SK-N-SH (cell line): ENCODE data around the gene EOMES. TPM values are rescaled to one million over a fixed set of nuclear protein-coding genes. Genes with fewer than 3 reads are reported as not detected.

Source experiments
- CTCF ChIA-PET: fragments of 300-600, 350-600 bp; formaldehyde crosslinking; extraction: SDS; loops from one replicate; lab custom pipeline; 2021; lab: Yijun Ruan, JAX
- POLR2A ChIA-PET: fragments of 350-600 bp; sonication (Branson Sonifier 250); formaldehyde crosslinking; extraction: SDS; loops from one replicate; lab custom pipeline; 2020; ENCODE audit warnings: antibody characterized with exemption, inconsistent platforms; lab: Yijun Ruan, JAX
- DNase-seq: peaks from one replicate; pipeline ENCODE4 v3.0.0; 2012
- H2AFZ ChIP-seq: fragments of 200-600 bp; sonication (generic); 2 replicates; pipeline ENCODE4 v1.8.1; 2016; ENCODE audit warnings: antibody characterized with exemption, mild to moderate bottlenecking, low read depth
- H3F3A ChIP-seq: fragments of 200-600 bp; sonication (generic); replicated peaks from 2 replicates; pipeline ENCODE3; 2016; ENCODE audit warnings: antibody characterized with exemption, mild to moderate bottlenecking; ENCODE audit not compliant: insufficient read depth
- H3K27ac ChIP-seq, 2 experiments: fragments of 200-500 bp in 1 of 2; fragments of 200-600 bp in 1 of 2; sonication (Bioruptor generic) in 1 of 2; sonication (generic), shearing (Covaris generic) in 1 of 2; 2 replicates each; pipeline versions ENCODE4 v1.5.1 to v1.6.1; 2014 to 2016; ENCODE audit warnings: low read depth in 2 of 2, inconsistent platforms in 1 of 2, low read length in 1 of 2, mild to moderate bottlenecking in 1 of 2, mixed read lengths in 1 of 2
- H3K27me3 ChIP-seq: fragments of 200-600 bp; sonication (generic), shearing (Covaris generic); 2 replicates; pipeline ENCODE4 v1.6.1; 2016; ENCODE audit warnings: mixed run types; ENCODE audit not compliant: insufficient read depth
- H3K36me3 ChIP-seq, 2 experiments: fragments of 200-500 bp in 1 of 2; fragments of 200-600 bp in 1 of 2; sonication (Bioruptor generic) in 1 of 2; sonication (generic) in 1 of 2; replicated peaks in 1 of 2; 2 replicates each; pipeline versions ENCODE3 to v1.5.1; 2014 to 2016; ENCODE audit warnings: low read length in 1 of 2, mild to moderate bottlenecking in 1 of 2; ENCODE audit not compliant: insufficient read depth in 2 of 2, control insufficient read depth in 1 of 2
- H3K4me1 ChIP-seq, 2 experiments: fragments of 200-500 bp in 1 of 2; fragments of 200-600 bp in 1 of 2; sonication (Bioruptor generic) in 1 of 2; sonication (generic), shearing (Covaris generic) in 1 of 2; 2 replicates each; pipeline versions ENCODE4 v1.5.1 to v1.6.1; 2014 to 2016; ENCODE audit warnings: low read depth in 1 of 2, low read length in 1 of 2, mixed run types in 1 of 2; ENCODE audit not compliant: insufficient read depth in 2 of 2, control insufficient read depth in 1 of 2
- H3K4me2 ChIP-seq: fragments of 200-600 bp; sonication (generic), shearing (Covaris generic); 2 replicates; pipeline ENCODE4 v1.6.1; 2017; ENCODE audit warnings: mixed run types
- H3K4me3 ChIP-seq, 2 experiments: fragments of 200-500 bp in 1 of 2; fragments of 200-600 bp in 1 of 2; sonication (Bioruptor generic) in 1 of 2; sonication (generic), shearing (Covaris generic) in 1 of 2; 2 replicates each; pipeline versions ENCODE4 v1.5.1 to v1.8.1; 2014 to 2016; ENCODE audit warnings: low read depth in 2 of 2, inconsistent platforms in 1 of 2, low read length in 1 of 2, mild to moderate bottlenecking in 1 of 2, mixed read lengths in 1 of 2, moderate library complexity in 1 of 2
- H3K79me2 ChIP-seq: fragments of 200-600 bp; sonication (generic); 2 replicates; pipeline ENCODE4 v1.8.1; 2017; ENCODE audit warnings: mild to moderate bottlenecking; ENCODE audit not compliant: insufficient read depth
- H3K9ac ChIP-seq: fragments of 200-600 bp; sonication (generic); 2 replicates; pipeline ENCODE4 v1.6.1; 2017; ENCODE audit warnings: mixed run types
- H3K9me2 ChIP-seq: fragments of 200-600 bp; sonication (generic); 2 replicates; pipeline ENCODE4 v1.6.1; 2017; ENCODE audit warnings: mixed run types
- H3K9me3 ChIP-seq: fragments of 200-600 bp; sonication (generic); 2 replicates; pipeline ENCODE4 v1.6.1; 2017; ENCODE audit warnings: mixed run types, mild to moderate bottlenecking, moderate library complexity
- H4K20me1 ChIP-seq: fragments of 200-600 bp; sonication (generic); 2 replicates; pipeline ENCODE4 v1.6.1; 2017; ENCODE audit warnings: mild to moderate bottlenecking, mixed run types; ENCODE audit not compliant: insufficient read depth
- CHD2 ChIP-seq: fragments of 150-350 bp; IDR thresholded peaks from 2 replicates; pipeline ENCODE4 v1.6.1; 2018; ENCODE audit warnings: low read length; ENCODE audit not compliant: partially characterized antibody
- EP300 ChIP-seq, 2 experiments: IDR thresholded peaks; 2 replicates each; pipeline versions ENCODE4 v1.4.0 to v1.6.1; 2012; ENCODE audit warnings: borderline replicate concordance in 1 of 2, low read depth in 1 of 2, low read length in 1 of 2
- FOSL2 ChIP-seq: IDR thresholded peaks from 2 replicates; pipeline ENCODE4 v1.4.0; 2012; ENCODE audit warnings: low read depth, mild to moderate bottlenecking, moderate library complexity, borderline replicate concordance
- NFIC ChIP-seq: IDR thresholded peaks from 2 replicates; pipeline ENCODE4 v1.4.0; 2012; ENCODE audit warnings: borderline replicate concordance
- POLR2AphosphoS5 ChIP-seq: IDR thresholded peaks from 2 replicates; pipeline ENCODE4 v1.6.1; 2012; ENCODE audit warnings: low read depth, low read length
- RCOR1 ChIP-seq: fragments of 150-350 bp; IDR thresholded peaks from 2 replicates; pipeline ENCODE4 v1.6.1; 2017; ENCODE audit warnings: antibody characterized with exemption, low read length
- TCF12 ChIP-seq: IDR thresholded peaks from 2 replicates; pipeline ENCODE4 v1.4.0; 2012
- TEAD4 ChIP-seq: IDR thresholded peaks from 2 replicates; pipeline ENCODE4 v1.4.0; 2012; ENCODE audit warnings: mild to moderate bottlenecking, borderline replicate concordance; ENCODE audit not compliant: insufficient read depth
- WGBS: methylation state at CpG from one replicate; pipeline ENCODE4 v1.1.6; 2017; ENCODE audit warnings: low lambda C conversion rate; 5-methylcytosine and 5-hydroxymethylcytosine counted together
- polyA plus RNA-seq, 3 experiments: library from polyadenylated mRNA; depleted of rRNA; stranded (reverse); fragments of >200 nt; gene quantifications; 2 replicates each; pipeline ENCODE4 v1.2.3, GENCODE V29; 2012
- TF ChIP-seq, protein P1 (sequence below): fragments of 150-350 bp; IDR thresholded peaks from 2 replicates; pipeline ENCODE4 v1.6.1; 2017; ENCODE audit warnings: antibody characterized with exemption, low read length, low read depth, borderline replicate concordance
- TF ChIP-seq, protein P2 (sequence below): IDR thresholded peaks from 2 replicates; pipeline ENCODE4 v1.6.1; 2012; ENCODE audit warnings: mild to moderate bottlenecking, low read depth, low read length, moderate library complexity
- TF ChIP-seq, protein P3 (sequence below): fragments of 200-600 bp; sonication (generic); IDR thresholded peaks from 2 replicates; pipeline ENCODE4 v1.6.1; 2017; ENCODE audit warnings: antibody characterized with exemption, mild to moderate bottlenecking, moderate library complexity
- TF ChIP-seq, protein P4 (sequence below): IDR thresholded peaks from 2 replicates; pipeline ENCODE4 v1.4.0; 2012; ENCODE audit warnings: low read depth, borderline replicate concordance
- TF ChIP-seq, protein P5 (sequence below): fragments of 150-350 bp; IDR thresholded peaks from 2 replicates; pipeline ENCODE4 v1.6.1; 2016; ENCODE audit warnings: mild to moderate bottlenecking, low read depth, low read length
- TF ChIP-seq, protein P6 (sequence below): IDR thresholded peaks from 2 replicates; pipeline ENCODE4 v1.4.0; 2012; ENCODE audit warnings: low read depth, borderline replicate concordance

The EOMES gene
- polyA plus RNA-seq, 1 of the 3 experiments (the other 2 are of a cell fraction): not detected

DNA sequence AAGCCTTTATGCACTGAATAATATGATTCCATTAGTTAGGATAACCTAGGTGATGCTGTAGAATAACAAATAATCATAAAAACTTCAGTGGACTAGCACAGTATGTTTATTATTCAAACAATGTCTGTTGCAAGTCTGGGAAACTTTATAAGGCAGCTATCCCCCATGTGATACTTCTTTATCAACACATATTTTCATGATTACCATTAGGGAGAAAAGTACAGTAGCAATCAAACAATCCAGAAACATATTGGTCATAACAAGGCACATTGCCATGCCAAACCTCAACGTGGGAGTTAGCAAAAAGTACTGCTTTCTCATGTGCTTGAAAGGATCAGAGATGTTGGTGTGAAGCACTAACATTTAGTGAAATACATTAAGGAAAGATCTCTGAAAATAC, 35.5 kb downstream of the EOMES start (continued):
- TF ChIP-seq, protein P1, sequence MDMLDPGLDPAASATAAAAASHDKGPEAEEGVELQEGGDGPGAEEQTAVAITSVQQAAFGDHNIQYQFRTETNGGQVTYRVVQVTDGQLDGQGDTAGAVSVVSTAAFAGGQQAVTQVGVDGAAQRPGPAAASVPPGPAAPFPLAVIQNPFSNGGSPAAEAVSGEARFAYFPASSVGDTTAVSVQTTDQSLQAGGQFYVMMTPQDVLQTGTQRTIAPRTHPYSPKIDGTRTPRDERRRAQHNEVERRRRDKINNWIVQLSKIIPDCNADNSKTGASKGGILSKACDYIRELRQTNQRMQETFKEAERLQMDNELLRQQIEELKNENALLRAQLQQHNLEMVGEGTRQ: no peak
- TF ChIP-seq TEAD4 (no peak), RCOR1 (no peak)

DNA sequence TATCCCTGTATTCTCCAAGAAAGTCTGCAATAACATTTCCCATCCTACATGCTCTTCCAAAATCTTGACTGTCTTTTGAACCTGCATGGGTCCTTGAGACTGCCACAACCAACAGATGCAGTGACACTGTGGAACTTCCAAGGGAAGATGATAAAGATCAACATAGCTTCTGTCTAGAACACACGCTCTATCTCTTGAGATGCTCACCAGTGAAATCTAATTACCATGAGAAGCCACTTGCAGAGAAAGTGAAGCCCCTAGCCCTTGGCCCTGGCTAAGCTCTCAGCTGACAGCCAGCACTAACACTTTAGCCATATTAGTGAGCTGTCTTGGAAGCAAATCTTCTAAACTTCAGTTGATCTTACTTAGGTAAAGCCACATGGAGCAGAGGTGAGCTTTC, 36.6 kb downstream of the EOMES start:
- WGBS: 40% methylated on average over 1 of the region's 1 CpG
- TF ChIP-seq, protein P2, sequence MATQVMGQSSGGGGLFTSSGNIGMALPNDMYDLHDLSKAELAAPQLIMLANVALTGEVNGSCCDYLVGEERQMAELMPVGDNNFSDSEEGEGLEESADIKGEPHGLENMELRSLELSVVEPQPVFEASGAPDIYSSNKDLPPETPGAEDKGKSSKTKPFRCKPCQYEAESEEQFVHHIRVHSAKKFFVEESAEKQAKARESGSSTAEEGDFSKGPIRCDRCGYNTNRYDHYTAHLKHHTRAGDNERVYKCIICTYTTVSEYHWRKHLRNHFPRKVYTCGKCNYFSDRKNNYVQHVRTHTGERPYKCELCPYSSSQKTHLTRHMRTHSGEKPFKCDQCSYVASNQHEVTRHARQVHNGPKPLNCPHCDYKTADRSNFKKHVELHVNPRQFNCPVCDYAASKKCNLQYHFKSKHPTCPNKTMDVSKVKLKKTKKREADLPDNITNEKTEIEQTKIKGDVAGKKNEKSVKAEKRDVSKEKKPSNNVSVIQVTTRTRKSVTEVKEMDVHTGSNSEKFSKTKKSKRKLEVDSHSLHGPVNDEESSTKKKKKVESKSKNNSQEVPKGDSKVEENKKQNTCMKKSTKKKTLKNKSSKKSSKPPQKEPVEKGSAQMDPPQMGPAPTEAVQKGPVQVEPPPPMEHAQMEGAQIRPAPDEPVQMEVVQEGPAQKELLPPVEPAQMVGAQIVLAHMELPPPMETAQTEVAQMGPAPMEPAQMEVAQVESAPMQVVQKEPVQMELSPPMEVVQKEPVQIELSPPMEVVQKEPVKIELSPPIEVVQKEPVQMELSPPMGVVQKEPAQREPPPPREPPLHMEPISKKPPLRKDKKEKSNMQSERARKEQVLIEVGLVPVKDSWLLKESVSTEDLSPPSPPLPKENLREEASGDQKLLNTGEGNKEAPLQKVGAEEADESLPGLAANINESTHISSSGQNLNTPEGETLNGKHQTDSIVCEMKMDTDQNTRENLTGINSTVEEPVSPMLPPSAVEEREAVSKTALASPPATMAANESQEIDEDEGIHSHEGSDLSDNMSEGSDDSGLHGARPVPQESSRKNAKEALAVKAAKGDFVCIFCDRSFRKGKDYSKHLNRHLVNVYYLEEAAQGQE: no peak
- no peak for TF ChIP-seq POLR2AphosphoS5
- TF ChIP-seq, protein P3, sequence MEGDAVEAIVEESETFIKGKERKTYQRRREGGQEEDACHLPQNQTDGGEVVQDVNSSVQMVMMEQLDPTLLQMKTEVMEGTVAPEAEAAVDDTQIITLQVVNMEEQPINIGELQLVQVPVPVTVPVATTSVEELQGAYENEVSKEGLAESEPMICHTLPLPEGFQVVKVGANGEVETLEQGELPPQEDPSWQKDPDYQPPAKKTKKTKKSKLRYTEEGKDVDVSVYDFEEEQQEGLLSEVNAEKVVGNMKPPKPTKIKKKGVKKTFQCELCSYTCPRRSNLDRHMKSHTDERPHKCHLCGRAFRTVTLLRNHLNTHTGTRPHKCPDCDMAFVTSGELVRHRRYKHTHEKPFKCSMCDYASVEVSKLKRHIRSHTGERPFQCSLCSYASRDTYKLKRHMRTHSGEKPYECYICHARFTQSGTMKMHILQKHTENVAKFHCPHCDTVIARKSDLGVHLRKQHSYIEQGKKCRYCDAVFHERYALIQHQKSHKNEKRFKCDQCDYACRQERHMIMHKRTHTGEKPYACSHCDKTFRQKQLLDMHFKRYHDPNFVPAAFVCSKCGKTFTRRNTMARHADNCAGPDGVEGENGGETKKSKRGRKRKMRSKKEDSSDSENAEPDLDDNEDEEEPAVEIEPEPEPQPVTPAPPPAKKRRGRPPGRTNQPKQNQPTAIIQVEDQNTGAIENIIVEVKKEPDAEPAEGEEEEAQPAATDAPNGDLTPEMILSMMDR: no peak
- TF ChIP-seq, all 33 proteins: peak for 0
- Histone ChIP-seq H3K4me3 (no peak overlapping the region), H3K79me2 (no peaks in the 10 kb centered on the region), H3K4me2 (no peak overlapping the region), H4K20me1 (no peaks in the 10 kb centered on the region), H3K9me2 (no peaks in the 10 kb centered on the region), H3K9me3 (peaks cover 4% of the 10 kb centered on the region), H3K27me3 (no peaks in the 10 kb centered on the region; the same call in 1 of the 2 replicates), H3K36me3 (no peaks in the 10 kb centered on the region), H3K27ac (no peak overlapping the region), H3K4me1 (peaks cover 2 to 3% of the 10 kb centered on the region in 2 experiments; a peak in 1 of 4 replicates), H3F3A (no peaks in the 10 kb centered on the region), H2AFZ (no peak overlapping the region), H3K9ac (no peak overlapping the region)
- POLR2A ChIA-PET: no interaction called here
- DNase-seq: no peak
- CTCF ChIA-PET: no interaction called here

DNA sequence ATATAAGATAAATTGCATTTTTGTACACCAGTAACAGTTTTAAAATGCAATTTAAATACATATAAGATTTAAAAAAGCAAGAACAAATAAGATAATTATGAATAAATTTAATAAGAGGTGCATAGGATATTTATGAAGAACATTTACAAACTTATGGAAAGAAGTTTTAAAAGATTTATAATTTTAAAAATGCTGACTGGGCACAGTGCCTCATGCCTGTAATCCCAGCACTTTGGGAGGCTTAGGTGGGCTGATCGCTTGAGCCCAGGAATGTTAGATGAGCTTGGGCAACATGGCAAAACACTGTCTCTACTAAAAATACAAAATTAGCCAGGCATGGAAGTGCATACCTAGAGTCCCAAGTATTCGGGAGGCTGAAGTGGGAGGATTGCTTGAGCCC, 37.8 kb downstream of the EOMES start:
- Histone ChIP-seq H3K79me2 (no peaks in the 10 kb centered on the region), H3F3A (no peaks in the 10 kb centered on the region), H3K4me3 (no peak overlapping the region), H3K4me1 (peaks cover 2 to 3% of the 10 kb centered on the region in 2 experiments; a peak in 1 of 4 replicates), H3K9me3 (no peaks in the 10 kb centered on the region), H3K9ac (no peak overlapping the region), H3K4me2 (no peak overlapping the region), H3K27me3 (no peaks in the 10 kb centered on the region; the same call in 1 of the 2 replicates), H4K20me1 (no peaks in the 10 kb centered on the region), H3K9me2 (no peaks in the 10 kb centered on the region), H3K27ac (no peak overlapping the region), H3K36me3 (no peaks in the 10 kb centered on the region), H2AFZ (no peak overlapping the region)
- ChIA-PET POLR2A (no interaction called here), CTCF (no interaction called here)
- DNase-seq: no peak
- WGBS: 93% methylated on average over 2 of the region's 2 CpGs
- TF ChIP-seq, protein P4, sequence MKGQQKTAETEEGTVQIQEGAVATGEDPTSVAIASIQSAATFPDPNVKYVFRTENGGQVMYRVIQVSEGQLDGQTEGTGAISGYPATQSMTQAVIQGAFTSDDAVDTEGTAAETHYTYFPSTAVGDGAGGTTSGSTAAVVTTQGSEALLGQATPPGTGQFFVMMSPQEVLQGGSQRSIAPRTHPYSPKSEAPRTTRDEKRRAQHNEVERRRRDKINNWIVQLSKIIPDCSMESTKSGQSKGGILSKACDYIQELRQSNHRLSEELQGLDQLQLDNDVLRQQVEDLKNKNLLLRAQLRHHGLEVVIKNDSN: no peak
- TF ChIP-seq, protein P5, sequence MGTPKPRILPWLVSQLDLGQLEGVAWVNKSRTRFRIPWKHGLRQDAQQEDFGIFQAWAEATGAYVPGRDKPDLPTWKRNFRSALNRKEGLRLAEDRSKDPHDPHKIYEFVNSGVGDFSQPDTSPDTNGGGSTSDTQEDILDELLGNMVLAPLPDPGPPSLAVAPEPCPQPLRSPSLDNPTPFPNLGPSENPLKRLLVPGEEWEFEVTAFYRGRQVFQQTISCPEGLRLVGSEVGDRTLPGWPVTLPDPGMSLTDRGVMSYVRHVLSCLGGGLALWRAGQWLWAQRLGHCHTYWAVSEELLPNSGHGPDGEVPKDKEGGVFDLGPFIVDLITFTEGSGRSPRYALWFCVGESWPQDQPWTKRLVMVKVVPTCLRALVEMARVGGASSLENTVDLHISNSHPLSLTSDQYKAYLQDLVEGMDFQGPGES: no peak
- TF ChIP-seq NFIC: no peak
- TF ChIP-seq EP300 (IDR thresholded peaks at IDR 0.05; ENCODE audit: borderline replicate concordance in 1 of 2, low read depth in 1 of 2, low read length in 1 of 2): no peak
- no peak for TF ChIP-seq TCF12
- TF ChIP-seq, protein P6, sequence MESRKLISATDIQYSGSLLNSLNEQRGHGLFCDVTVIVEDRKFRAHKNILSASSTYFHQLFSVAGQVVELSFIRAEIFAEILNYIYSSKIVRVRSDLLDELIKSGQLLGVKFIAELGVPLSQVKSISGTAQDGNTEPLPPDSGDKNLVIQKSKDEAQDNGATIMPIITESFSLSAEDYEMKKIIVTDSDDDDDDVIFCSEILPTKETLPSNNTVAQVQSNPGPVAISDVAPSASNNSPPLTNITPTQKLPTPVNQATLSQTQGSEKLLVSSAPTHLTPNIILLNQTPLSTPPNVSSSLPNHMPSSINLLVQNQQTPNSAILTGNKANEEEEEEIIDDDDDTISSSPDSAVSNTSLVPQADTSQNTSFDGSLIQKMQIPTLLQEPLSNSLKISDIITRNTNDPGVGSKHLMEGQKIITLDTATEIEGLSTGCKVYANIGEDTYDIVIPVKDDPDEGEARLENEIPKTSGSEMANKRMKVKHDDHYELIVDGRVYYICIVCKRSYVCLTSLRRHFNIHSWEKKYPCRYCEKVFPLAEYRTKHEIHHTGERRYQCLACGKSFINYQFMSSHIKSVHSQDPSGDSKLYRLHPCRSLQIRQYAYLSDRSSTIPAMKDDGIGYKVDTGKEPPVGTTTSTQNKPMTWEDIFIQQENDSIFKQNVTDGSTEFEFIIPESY: no peak
- TF ChIP-seq POLR2AphosphoS5: no peak
- TF ChIP-seq CHD2: no peak
- no peak for TF ChIP-seq FOSL2
